K562 (cell line): ENCODE measurements around the gene GP1BB. TPM values are rescaled to one million over a fixed set of nuclear protein-coding genes. Genes with fewer than 3 reads are reported as not detected.

ENCODE experiments used
- CHD7 ChIP-seq: fragments of 200-600 bp; sonication (generic); IDR thresholded peaks from one replicate; pipeline ENCODE4 v1.6.1; 2012; ENCODE audit warnings: mild to moderate bottlenecking, low read depth, low read length, inconsistent platforms
- ELK3 ChIP-seq: fragments of 450-650 bp; formaldehyde crosslinking; IDR thresholded peaks from 2 replicates; pipeline ENCODE4 v1.4.0; 2020; ENCODE audit warnings: mild to moderate bottlenecking
- ERF ChIP-seq: fragments of 450-650 bp; formaldehyde crosslinking; IDR thresholded peaks from 2 replicates; pipeline ENCODE4 v1.4.0; 2020; ENCODE audit warnings: mild to moderate bottlenecking, mixed read lengths
- FOXO4 ChIP-seq: fragments of 450-650 bp; formaldehyde crosslinking; IDR thresholded peaks from 2 replicates; pipeline ENCODE4 v1.4.0; 2020; ENCODE audit warnings: mild to moderate bottlenecking, moderate library complexity
- JUNB ChIP-seq: fragments of 450-650 bp; formaldehyde crosslinking; conservative IDR thresholded peaks from 2 replicates; pipeline ENCODE4 v1.4.0; 2020; ENCODE audit warnings: mild to moderate bottlenecking
- KDM2B ChIP-seq: fragments of 250-450 bp; sonication (Bioruptor Pico); IDR thresholded peaks from 2 replicates; pipeline ENCODE4 v1.8.0; 2021; ENCODE audit warnings: mild to moderate bottlenecking, moderate library complexity
- NR2C2 ChIP-seq, 2 experiments: fragments of 200-800 bp in 1 of 2; sonication (Bioruptor generic) in 1 of 2; sonication (generic) in 1 of 2; formaldehyde crosslinking in 1 of 2; IDR thresholded peaks; 2 replicates each; pipeline versions ENCODE4 v1.6.1 to v1.8.0; 2016 to 2022; ENCODE audit warnings: mild to moderate bottlenecking in 1 of 2, missing compliant biosample characterization in 1 of 2, missing genetic modification characterization in 1 of 2, missing genetic modification reagents in 1 of 2
- POLR3A ChIP-seq: IDR thresholded peaks from 2 replicates; pipeline ENCODE4 v1.6.1; 2011; ENCODE audit warnings: borderline replicate concordance, mild to moderate bottlenecking, moderate library complexity; ENCODE audit not compliant: insufficient read length, insufficient read depth; ENCODE audit errors: extremely low read depth
- PTRF ChIP-seq: fragments of 450-650 bp; IDR thresholded peaks from 2 replicates; pipeline ENCODE4 v1.6.1; 2016; ENCODE audit warnings: mild to moderate bottlenecking, missing genetic modification characterization, missing compliant biosample characterization
- RAD21 ChIP-seq, 2 experiments: fragments of 250-450 bp in 1 of 2; fragments of 450-650 bp in 1 of 2; sonication (Bioruptor Pico) in 1 of 2; formaldehyde crosslinking in 1 of 2; IDR thresholded peaks in 1 of 2; conservative IDR thresholded peaks in 1 of 2; 2 replicates each; pipeline versions ENCODE4 v1.4.0 to v1.8.0; 2020 to 2022; ENCODE audit warnings: mild to moderate bottlenecking in 2 of 2, moderate library complexity in 1 of 2
- TCF7L2 ChIP-seq: fragments of 150-350 bp; IDR thresholded peaks from 2 replicates; pipeline ENCODE4 v1.6.1; 2016; ENCODE audit warnings: low read depth, mild to moderate bottlenecking, low read length, moderate library complexity
- polyA plus RNA-seq, 8 experiments: library from polyadenylated mRNA; depleted of rRNA in 4 of 8; stranded (reverse) in 5 of 8; unstranded in 3 of 8; fragments of >200 nt; fragmentation: Nextera tagmentation in 2 of 8; fragmentation: Illumina TruSeq in 1 of 8; extraction: Ambion mirVana in 2 of 8; extraction: Trizol in 1 of 8; gene quantifications; 2 replicates each; pipeline versions ENCODE4 v1.2.1 to v1.2.3, GENCODE V29; 2011 to 2014; ENCODE audit warnings: inconsistent platforms in 1 of 8, missing spikeins in 1 of 8
- total RNA-seq, 7 experiments: library from RNA; depleted of rRNA in 6 of 7; stranded (reverse); fragments of >200 nt in 6 of 7; fragmentation: Illumina TruSeq in 2 of 7; extraction: Trizol in 2 of 7; gene quantifications; 2 replicates each; pipeline versions ENCODE4 v1.2.1 to v1.2.3, GENCODE V29; 2011 to 2021; ENCODE audit warnings: low replicate concordance in 1 of 7

GP1BB gene
- total and polyA plus RNA-seq, 9 of the 15 experiments (the other 6 are each of a cell fraction or from before 2014, with no cell fraction given): 0.69 to 162 (median 2.8) TPM

- no peak for TF ChIP-seq ELK3
- no peak for TF ChIP-seq CHD7
- no peak for TF ChIP-seq TCF7L2
- TF ChIP-seq ERF: no peak
- TF ChIP-seq PTRF (tag): no peak; the same call in 1 of the 2 replicates
- peak in 1 of 2 experiments; percentile 5; a peak in 2 of 4 replicates for TF ChIP-seq RAD21 (CRISPR knock-in tag; conservative IDR thresholded peaks at IDR 0.05 in 1 of 2, IDR thresholded peaks at IDR 0.05 in 1 of 2)
- TF ChIP-seq POLR3A: no peak
- TF ChIP-seq FOXO4: no peak
- TF ChIP-seq JUNB: no peak; the same call in 1 of the 2 replicates
- TF ChIP-seq KDM2B: no peak
- no peak for TF ChIP-seq NR2C2 (CRISPR knock-in tag; IDR thresholded peaks at IDR 0.05)
- TF ChIP-seq NR2C2 (tag; IDR thresholded peaks at IDR 0.05): peak; percentile 16; the same call in 1 of the 2 replicates
These were observed 42.2 kb upstream of the GP1BB start (continued) for GRCh38 chr22:19680911-19681862.
